GM12891 (cell line): ENCODE results near the gene PRKACA.

Source experiments
- PAX5 ChIP-seq: IDR thresholded peaks from 2 replicates; pipeline ENCODE4 v1.6.1; 2011; ENCODE audit warnings: low read length, moderate library complexity, mild to moderate bottlenecking; ENCODE audit not compliant: insufficient read depth, severe bottlenecking
- POLR2A ChIP-seq: IDR thresholded peaks from 2 replicates; pipeline ENCODE4 v1.6.1; 2011; ENCODE audit warnings: low read depth, low read length, control low read depth
- POLR2AphosphoS5 ChIP-seq: IDR thresholded peaks from 2 replicates; pipeline ENCODE4 v1.6.1; 2011; ENCODE audit warnings: low read depth, low read length, control low read depth
- POU2F2 ChIP-seq: IDR thresholded peaks from 2 replicates; pipeline ENCODE4 v1.6.1; 2011; ENCODE audit warnings: low read depth, mild to moderate bottlenecking, control low read depth, low read length, moderate library complexity
- TAF1 ChIP-seq: IDR thresholded peaks from 2 replicates; pipeline ENCODE4 v1.6.1; 2011; ENCODE audit warnings: low read depth, low read length, control low read depth

- TF ChIP-seq POLR2A (no peak), POLR2AphosphoS5 (no peak; the same call in 1 of the 2 replicates), TAF1 (no peak), PAX5 (no peak), POU2F2 (no peak)
These were observed 26.3 kb downstream of the PRKACA start for GRCh38 chr19:14091081-14091812.
